Mucosa of rectum (tissue), 2 donors: Measurements from ENCODE around the gene CSF2RB.

ENCODE experiments used
- H3K27ac ChIP-seq, 2 donors: one replicate each; pipeline ENCODE4 v1.7.0; 2013; ENCODE audit warnings: inconsistent platforms in 2 of 2, low read depth in 2 of 2, low read length in 2 of 2
- H3K27me3 ChIP-seq, 2 donors: one replicate each; pipeline ENCODE4 v1.7.0; 2013; ENCODE audit warnings: low read length in 2 of 2; ENCODE audit not compliant: control insufficient read depth in 2 of 2, insufficient read depth in 2 of 2
- H3K36me3 ChIP-seq, 2 donors: one replicate each; pipeline ENCODE4 v1.7.0; 2013; ENCODE audit warnings: low read length in 2 of 2; ENCODE audit not compliant: control insufficient read depth in 2 of 2, insufficient read depth in 2 of 2
- H3K4me1 ChIP-seq, 2 donors: one replicate each; pipeline ENCODE4 v1.7.0; 2013; ENCODE audit warnings: low read length in 2 of 2, mild to moderate bottlenecking in 1 of 2; ENCODE audit not compliant: control insufficient read depth in 2 of 2, insufficient read depth in 2 of 2
- H3K4me3 ChIP-seq, 2 donors: one replicate each; pipeline ENCODE4 v1.7.0; 2013; ENCODE audit warnings: low read length in 2 of 2
- H3K9ac ChIP-seq, 2 donors: one replicate each; pipeline ENCODE4 v1.7.0; 2013; ENCODE audit warnings: low read length in 2 of 2, low read depth in 1 of 2, mild to moderate bottlenecking in 1 of 2
- H3K9me3 ChIP-seq, 2 donors: one replicate each; pipeline ENCODE4 v1.7.0; 2013; ENCODE audit warnings: low read length in 2 of 2; ENCODE audit not compliant: control insufficient read depth in 2 of 2
- donor health status: healthy.
- donor health status: Normal muscosa, but diverticular disease.

Gene CSF2RB

GRCh38 chr22:36900880-36901279 lies 12.5 kb upstream of the CSF2RB start:
- Histone ChIP-seq H3K27me3 (peaks cover 0 to 8% of the 10 kb centered on the region in 2 donors), H3K27ac (peak overlapping the region; percentile 44 to 78), H3K36me3 (no peaks in the 10 kb centered on the region), H3K9me3 (peaks cover 0 to under 1% of the 10 kb centered on the region in 2 donors), H3K4me3 (no peak overlapping the region), H3K4me1 (peaks cover 0 to 5% of the 10 kb centered on the region in 2 donors), H3K9ac (peak overlapping the region in 1 of 2 donors; percentile 18)

GRCh38 chr22:36901411-36902142 lies 11.9 kb upstream of the CSF2RB start:
- no peaks in the 10 kb centered on the region for H3K36me3 ChIP-seq
- H3K9ac ChIP-seq = peak overlapping the region in 1 of 2 donors; percentile 18
- H3K9me3 ChIP-seq = no peaks in the 10 kb centered on the region
- peaks cover 0 to 8% of the 10 kb centered on the region in 2 donors for H3K27me3 ChIP-seq
- peak overlapping the region; percentile 44 to 78 for H3K27ac ChIP-seq
- no peak overlapping the region for H3K4me3 ChIP-seq
- H3K4me1 ChIP-seq = peaks cover 0 to 5% of the 10 kb centered on the region in 2 donors

GRCh38 chr22:36902143-36902926 lies 11.1 kb upstream of the CSF2RB start:
- peaks cover 0 to 7% of the 10 kb centered on the region in 2 donors for H3K27me3 ChIP-seq
- H3K27ac ChIP-seq = peak overlapping the region; percentile 41 to 78

GRCh38 chr22:36904260-36904880 lies 9.1 kb upstream of the CSF2RB start:
- Histone ChIP-seq H3K27ac (no peak overlapping the region), H3K9ac (no peak overlapping the region), H3K4me3 (no peak overlapping the region), H3K9me3 (no peaks in the 10 kb centered on the region), H3K27me3 (peaks cover 0 to 2% of the 10 kb centered on the region in 2 donors), H3K4me1 (peaks cover 0 to 5% of the 10 kb centered on the region in 2 donors), H3K36me3 (no peaks in the 10 kb centered on the region)

More at GRCh38 chr22:36902143-36902926, 11.1 kb upstream of the CSF2RB start:
- no peaks in the 10 kb centered on the region for H3K9me3 ChIP-seq
- peaks cover 0 to 5% of the 10 kb centered on the region in 2 donors for H3K4me1 ChIP-seq
- no peaks in the 10 kb centered on the region for H3K36me3 ChIP-seq
- no peak overlapping the region for H3K4me3 ChIP-seq
- no peak overlapping the region for H3K9ac ChIP-seq

- Histone ChIP-seq H3K27ac (no peak overlapping the region), H3K27me3 (no peaks in the 10 kb centered on the region), H3K9ac (no peak overlapping the region), H3K4me3 (no peak overlapping the region), H3K36me3 (no peaks in the 10 kb centered on the region), H3K4me1 (peaks cover 0 to 3% of the 10 kb centered on the region in 2 donors), H3K9me3 (no peaks in the 10 kb centered on the region)
Measured at GRCh38 chr22:36907253-36908195, 5.9 kb upstream of the CSF2RB start.

GRCh38 chr22:36910461-36910860 lies 3.0 kb upstream of the CSF2RB start:
- Histone ChIP-seq H3K36me3 (no peaks in the 10 kb centered on the region), H3K4me1 (peaks cover 3 to 5% of the 10 kb centered on the region in 2 donors), H3K9ac (no peak overlapping the region), H3K4me3 (no peak overlapping the region), H3K27me3 (no peaks in the 10 kb centered on the region), H3K27ac (no peak overlapping the region), H3K9me3 (no peaks in the 10 kb centered on the region)

GRCh38 chr22:36911887-36912661 lies 1.4 kb upstream of the CSF2RB start:
- Histone ChIP-seq H3K9ac (no peak overlapping the region), H3K27me3 (no peaks in the 10 kb centered on the region), H3K36me3 (no peaks in the 10 kb centered on the region), H3K9me3 (no peaks in the 10 kb centered on the region), H3K4me3 (no peak overlapping the region), H3K4me1 (peaks cover 3 to 5% of the 10 kb centered on the region in 2 donors), H3K27ac (no peak overlapping the region)

- no peak overlapping the region for H3K9ac ChIP-seq
- peak overlapping the region in 1 of 2 donors; percentile 87 for H3K27ac ChIP-seq
- H3K36me3 ChIP-seq = no peaks in the 10 kb centered on the region
- H3K9me3 ChIP-seq = no peaks in the 10 kb centered on the region
- peaks cover 3 to 5% of the 10 kb centered on the region in 2 donors for H3K4me1 ChIP-seq
- H3K27me3 ChIP-seq = no peaks in the 10 kb centered on the region
- peak overlapping the region in 1 of 2 donors; percentile 76 for H3K4me3 ChIP-seq
Measured at GRCh38 chr22:36912694-36913426, 568 bp upstream of the CSF2RB start.
